Measurements from ENCODE around the gene HRH1. TPM values are rescaled to one million over a fixed set of nuclear protein-coding genes. Genes with fewer than 3 reads are reported as not detected.

The HRH1 gene
- total RNA-seq, 1 experiment from 2014 or later: 7.0 TPM

- TF ChIP-seq, protein P1, sequence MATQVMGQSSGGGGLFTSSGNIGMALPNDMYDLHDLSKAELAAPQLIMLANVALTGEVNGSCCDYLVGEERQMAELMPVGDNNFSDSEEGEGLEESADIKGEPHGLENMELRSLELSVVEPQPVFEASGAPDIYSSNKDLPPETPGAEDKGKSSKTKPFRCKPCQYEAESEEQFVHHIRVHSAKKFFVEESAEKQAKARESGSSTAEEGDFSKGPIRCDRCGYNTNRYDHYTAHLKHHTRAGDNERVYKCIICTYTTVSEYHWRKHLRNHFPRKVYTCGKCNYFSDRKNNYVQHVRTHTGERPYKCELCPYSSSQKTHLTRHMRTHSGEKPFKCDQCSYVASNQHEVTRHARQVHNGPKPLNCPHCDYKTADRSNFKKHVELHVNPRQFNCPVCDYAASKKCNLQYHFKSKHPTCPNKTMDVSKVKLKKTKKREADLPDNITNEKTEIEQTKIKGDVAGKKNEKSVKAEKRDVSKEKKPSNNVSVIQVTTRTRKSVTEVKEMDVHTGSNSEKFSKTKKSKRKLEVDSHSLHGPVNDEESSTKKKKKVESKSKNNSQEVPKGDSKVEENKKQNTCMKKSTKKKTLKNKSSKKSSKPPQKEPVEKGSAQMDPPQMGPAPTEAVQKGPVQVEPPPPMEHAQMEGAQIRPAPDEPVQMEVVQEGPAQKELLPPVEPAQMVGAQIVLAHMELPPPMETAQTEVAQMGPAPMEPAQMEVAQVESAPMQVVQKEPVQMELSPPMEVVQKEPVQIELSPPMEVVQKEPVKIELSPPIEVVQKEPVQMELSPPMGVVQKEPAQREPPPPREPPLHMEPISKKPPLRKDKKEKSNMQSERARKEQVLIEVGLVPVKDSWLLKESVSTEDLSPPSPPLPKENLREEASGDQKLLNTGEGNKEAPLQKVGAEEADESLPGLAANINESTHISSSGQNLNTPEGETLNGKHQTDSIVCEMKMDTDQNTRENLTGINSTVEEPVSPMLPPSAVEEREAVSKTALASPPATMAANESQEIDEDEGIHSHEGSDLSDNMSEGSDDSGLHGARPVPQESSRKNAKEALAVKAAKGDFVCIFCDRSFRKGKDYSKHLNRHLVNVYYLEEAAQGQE (IDR thresholded peaks at IDR 0.05; ENCODE audit: low read depth): no peak
- no peak for TF ChIP-seq ELF1 (IDR thresholded peaks at IDR 0.05; ENCODE audit: borderline replicate concordance, low read depth)
These were observed 84.6 kb downstream of the HRH1 start (continued) for GRCh38 chr3:11238880-11239279.

GRCh38 chr3:11239796-11240195, 85.5 kb downstream of the HRH1 start:
- CTCF ChIA-PET: no interaction called here
- Histone ChIP-seq H4K20me1 (ENCODE audit: insufficient read depth) (no peaks in the 10 kb centered on the region), H3K4me1 (ENCODE audit: control insufficient read depth in 1 of 2, insufficient read depth in 2 of 2, low read length in 2 of 2) (peaks cover 3 to 51% of the 10 kb centered on the region in 2 experiments), H3K27ac (ENCODE audit: low read depth, low read length) (no peak overlapping the region), H3K36me3 (ENCODE audit: control insufficient read depth in 1 of 2, insufficient read depth in 2 of 2, low read length in 2 of 2) (no peaks in the 10 kb centered on the region), H3K4me3 (replicated peaks in 1 of 2; ENCODE audit: low read depth in 1 of 2, low read length in 2 of 2) (no peak overlapping the region), H3K27me3 (ENCODE audit: insufficient read depth, low read length) (no peaks in the 10 kb centered on the region), H3K4me2 (ENCODE audit: low read length) (peak overlapping the region; percentile 66), H3K9me2 (ENCODE audit: insufficient read depth) (no peaks in the 10 kb centered on the region), H3K9me3 (ENCODE audit: control insufficient read depth in 1 of 2, insufficient read depth in 1 of 2, low read depth in 1 of 2, low read length in 2 of 2) (no peaks in the 10 kb centered on the region), H2AFZ (ENCODE audit: low read depth, low read length, poor library complexity, severe bottlenecking) (no peak overlapping the region), H3K79me2 (ENCODE audit: insufficient read depth, low read length) (peaks cover 7% of the 10 kb centered on the region; the same call in 1 of the 2 replicates), H3K9ac (ENCODE audit: low read length) (no peak overlapping the region)
- intact Hi-C loops (cut with micrococcal nuclease): loop anchor here (5.0 to 10.0 kb wide), 2 partner anchors 413 to 595 kb away; no protein-coding TSS in a partner anchor
- POLR2A ChIA-PET: no interaction called here
- no TSS peak for BruUV-seq (replicated peaks)
- RAD21 ChIA-PET (ENCODE audit: low non-redundant PET in 1 of 2, low total read pairs in 2 of 2, uncharacterized antibody in 2 of 2, unreplicated experiment in 2 of 2): interaction anchor here in 1 of 2 experiments (0.6 kb wide), 1 partner anchor 235 kb away, joined by 3 read pairs; no protein-coding TSS in a partner anchor
- no peak for DNase-seq (ENCODE audit: low read depth, low spot score)
- no peak for ATAC-seq
- TF ChIP-seq CBX3 (IDR thresholded peaks at IDR 0.05; ENCODE audit: low read depth): no peak
- TF ChIP-seq ZNF274 (IDR thresholded peaks at IDR 0.05; ENCODE audit: low read depth, low read length): no peak
- no peak for TF ChIP-seq ZBTB33 (IDR thresholded peaks at IDR 0.05; ENCODE audit: extremely low read depth, insufficient replicate concordance, low read length)
- TF ChIP-seq, protein P1 (IDR thresholded peaks at IDR 0.05; ENCODE audit: low read depth): no peak
- TF ChIP-seq EZH2phosphoT487 (IDR thresholded peaks at IDR 0.05; ENCODE audit: borderline replicate concordance): no peak
- no peak for TF ChIP-seq SRF (IDR thresholded peaks at IDR 0.05; ENCODE audit: low read depth)
- no peak for TF ChIP-seq TCF7L2 (IDR thresholded peaks at IDR 0.05; ENCODE audit: borderline replicate concordance, extremely low read depth, insufficient read depth, insufficient read length)
- no peak for TF ChIP-seq JUND (IDR thresholded peaks at IDR 0.05)
- TF ChIP-seq SP1 (IDR thresholded peaks at IDR 0.05; ENCODE audit: low read depth): no peak
- TF ChIP-seq ELF1 (IDR thresholded peaks at IDR 0.05; ENCODE audit: borderline replicate concordance, low read depth): no peak
- TF ChIP-seq POLR2AphosphoS5 (IDR thresholded peaks at IDR 0.05; ENCODE audit: low read depth, low read length): no peak
- TF ChIP-seq, protein P2, sequence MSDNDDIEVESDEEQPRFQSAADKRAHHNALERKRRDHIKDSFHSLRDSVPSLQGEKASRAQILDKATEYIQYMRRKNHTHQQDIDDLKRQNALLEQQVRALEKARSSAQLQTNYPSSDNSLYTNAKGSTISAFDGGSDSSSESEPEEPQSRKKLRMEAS (IDR thresholded peaks at IDR 0.05): no peak
- TF ChIP-seq FOSL1 (IDR thresholded peaks at IDR 0.05; ENCODE audit: low read depth): no peak
- no peak for TF ChIP-seq RAD21 (IDR thresholded peaks at IDR 0.05; ENCODE audit: low read depth)
- no peak for TF ChIP-seq SIN3A (IDR thresholded peaks at IDR 0.05; ENCODE audit: low read depth)
- TF ChIP-seq CEBPB (IDR thresholded peaks at IDR 0.05; ENCODE audit: low read depth): no peak
- no peak for TF ChIP-seq ZFX (IDR thresholded peaks at IDR 0.05)

Measured in HCT116 (cell line).